GM18909 (cell line): Measurements from ENCODE around the gene TMPRSS15.
"Not testable (repeated sequence)": the region's sequence is repeated elsewhere in the genome, so short reads cannot be mapped to it uniquely, and the experiment has no call there.

Experiments used
- ATAC-seq: cut with Tn5 transposase; IDR thresholded peaks from one replicate; pipeline ENCODE4 v1.9.1; 2021; ENCODE audit warnings: mild to moderate bottlenecking; ENCODE audit not compliant: unreplicated experiment, poor library complexity

TMPRSS15 gene

DNA sequence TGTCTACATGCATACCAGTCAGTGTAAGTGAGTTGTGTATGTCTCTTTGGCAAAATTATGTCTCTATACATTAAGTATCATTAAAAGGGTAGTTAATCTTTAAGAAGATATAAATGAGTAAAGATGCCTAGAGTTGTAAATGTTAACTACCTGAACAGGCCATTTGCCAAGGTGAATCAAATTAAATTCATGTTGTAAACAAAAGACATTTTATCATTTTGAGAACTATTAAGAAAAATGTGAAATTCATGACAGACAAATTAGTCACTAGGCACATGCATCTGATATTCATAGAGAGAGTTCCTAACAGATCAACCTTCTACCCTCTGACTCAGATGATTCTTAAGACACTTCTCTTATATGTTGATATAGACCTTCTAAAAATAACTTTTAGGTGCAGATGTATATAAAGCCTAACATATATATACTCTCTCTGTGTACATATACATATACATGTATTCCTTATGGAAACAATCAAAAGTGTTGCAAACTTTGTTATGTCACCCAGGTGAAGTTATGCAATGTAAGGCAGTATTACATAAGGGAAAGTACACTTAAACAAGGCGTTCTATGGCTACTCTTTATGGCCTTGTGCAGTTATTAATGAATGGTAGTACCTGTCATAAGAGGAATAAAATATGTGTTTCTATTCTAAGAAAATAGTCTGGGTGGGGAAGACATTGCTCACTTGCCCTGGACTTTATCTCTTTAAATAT lies at the start of gene TMPRSS15:
TMPRSS15 (minus strand) TSS at position 51 of the 716 bp plus-strand sequence. CDS start 163 bp downstream, outside the sequence.
- no peak for ATAC-seq

DNA sequence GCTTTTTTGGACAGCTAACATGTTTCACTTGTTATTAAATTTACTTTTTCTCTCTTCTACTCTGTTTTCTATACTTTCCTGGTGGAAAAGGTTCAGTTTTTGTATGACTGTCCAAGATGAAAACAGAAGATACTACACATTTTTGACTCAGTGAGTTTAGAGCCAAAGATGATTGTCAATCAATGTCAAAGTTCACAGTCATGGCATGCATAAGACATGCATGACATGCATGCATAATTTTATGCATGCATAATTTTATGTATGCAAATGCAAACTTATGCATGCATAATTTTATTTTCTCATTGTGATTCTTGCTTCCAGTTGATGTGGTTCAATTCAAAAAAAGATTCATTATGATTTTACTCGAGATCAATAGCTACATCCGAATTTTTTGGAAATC lies 48.1 kb upstream of the TMPRSS15 start:
- ATAC-seq, result no peak

DNA sequence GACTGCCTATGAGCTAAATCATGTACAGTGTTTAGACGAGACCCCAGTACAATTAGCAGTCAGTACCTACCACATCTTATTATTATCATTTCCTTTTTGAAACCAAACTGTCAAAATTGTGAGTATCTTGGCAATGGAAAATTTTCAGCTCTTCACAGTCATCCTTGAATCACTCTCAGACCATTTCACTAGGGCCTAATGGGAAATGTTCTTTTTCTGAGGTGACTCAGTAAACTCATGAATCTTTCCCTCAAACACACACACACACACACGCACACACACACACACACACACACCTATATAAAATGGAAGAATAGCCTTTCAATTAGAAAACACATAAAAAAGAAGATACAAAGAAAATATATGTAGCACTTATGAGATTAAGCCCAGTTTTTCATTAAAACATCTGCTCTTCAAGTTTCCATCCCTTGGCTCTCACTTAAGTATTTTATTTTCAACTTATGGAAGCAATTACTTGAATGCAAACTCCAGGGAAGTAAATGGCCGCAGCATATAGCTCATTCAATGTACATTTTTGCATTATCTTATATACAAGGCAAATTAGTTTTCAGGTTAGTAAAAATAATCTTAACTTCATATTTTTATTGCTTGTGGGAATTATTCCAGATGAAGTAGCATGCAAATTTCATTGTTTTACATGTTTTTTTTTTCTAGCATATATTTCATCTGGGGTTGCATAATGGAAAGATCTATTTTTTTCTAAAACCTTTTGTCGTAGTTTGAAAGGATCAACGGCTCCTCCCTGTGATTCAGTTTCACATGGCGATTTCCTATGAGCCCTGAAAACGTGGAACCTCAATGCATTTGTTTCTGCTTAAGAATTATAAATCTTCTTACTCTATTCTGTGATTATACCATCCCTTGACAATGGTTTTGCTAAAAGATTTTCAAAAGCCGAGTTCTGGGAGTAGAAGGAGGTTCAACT lies 46.3 kb upstream of the TMPRSS15 start:
- ATAC-seq, result no peak

- no peak for ATAC-seq
Observed at GRCh38 chr21:18443701-18444100, 40.1 kb upstream of the TMPRSS15 start.

- no peak for ATAC-seq
Observed at GRCh38 chr21:18443085-18443484, 39.5 kb upstream of the TMPRSS15 start.

DNA sequence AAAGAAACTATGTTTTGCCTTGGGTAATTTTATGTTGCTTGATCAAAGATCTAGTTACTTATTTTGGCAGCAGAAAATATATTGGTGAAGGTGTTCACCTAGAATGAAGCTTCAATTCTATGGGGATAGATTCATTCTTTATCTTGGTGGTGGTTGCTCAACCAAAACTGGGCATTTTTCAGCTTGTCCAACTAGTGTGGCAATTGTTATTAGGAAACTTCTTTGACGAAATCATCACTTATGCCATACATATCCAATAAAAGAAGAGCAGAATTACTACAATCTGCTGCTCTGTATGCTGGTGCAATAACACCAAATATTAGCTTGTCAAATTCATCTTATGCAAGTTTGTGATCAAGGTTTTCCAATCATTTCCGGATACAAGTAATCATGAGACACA lies 26.8 kb upstream of the TMPRSS15 start:
- ATAC-seq, result no peak

GRCh38 chr21:18424276-18424675 lies 20.7 kb upstream of the TMPRSS15 start:
- no peak for ATAC-seq

DNA sequence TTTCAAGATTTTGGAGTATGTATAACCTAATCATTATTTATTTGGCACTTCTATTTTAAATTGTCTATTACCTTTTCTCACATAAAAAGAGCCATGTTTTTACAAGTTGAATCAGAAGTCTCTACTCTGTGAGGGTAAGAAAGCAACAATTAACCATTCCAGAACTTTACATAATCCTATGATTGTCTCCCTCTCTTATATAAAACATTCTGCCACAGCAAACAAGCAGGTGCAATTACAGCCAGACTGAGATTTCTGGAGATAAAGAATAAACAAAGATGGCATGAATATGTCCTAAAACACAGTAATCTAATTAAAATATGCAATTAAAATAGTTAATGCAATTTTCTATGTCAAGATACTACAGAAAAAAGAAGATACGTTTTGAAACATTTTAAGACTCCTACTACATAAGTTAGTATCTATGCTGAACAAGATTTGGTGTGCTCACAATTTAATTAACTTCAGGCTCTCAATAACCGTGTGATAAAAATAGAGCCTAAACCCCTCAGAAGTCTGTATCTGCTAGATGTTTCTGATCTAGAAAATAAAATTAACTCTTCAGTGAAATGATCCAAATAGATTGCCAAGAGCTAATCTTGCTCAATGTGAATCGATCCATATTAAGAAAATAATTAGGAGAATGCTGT lies 13.7 kb upstream of the TMPRSS15 start:
- no peak for ATAC-seq

DNA sequence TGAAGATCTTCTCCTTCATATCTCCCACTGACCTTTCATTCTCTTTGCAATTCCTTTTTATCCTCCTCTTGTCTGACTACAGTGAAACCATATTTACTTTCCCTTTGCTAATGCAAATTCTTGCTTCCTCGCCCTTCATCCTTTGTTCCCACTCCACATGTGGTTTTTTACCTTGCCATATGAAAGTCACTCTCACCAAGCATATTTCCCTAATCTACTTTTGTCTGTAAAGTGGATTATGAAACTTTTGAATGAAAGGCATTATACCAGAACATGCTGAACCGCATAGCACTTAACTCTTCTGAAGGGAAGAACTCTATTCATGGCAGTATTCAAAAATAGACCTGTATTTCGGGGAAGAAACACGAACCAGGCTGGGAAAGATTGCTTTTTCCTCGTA lies 8.0 kb upstream of the TMPRSS15 start:
- no peak for ATAC-seq

DNA sequence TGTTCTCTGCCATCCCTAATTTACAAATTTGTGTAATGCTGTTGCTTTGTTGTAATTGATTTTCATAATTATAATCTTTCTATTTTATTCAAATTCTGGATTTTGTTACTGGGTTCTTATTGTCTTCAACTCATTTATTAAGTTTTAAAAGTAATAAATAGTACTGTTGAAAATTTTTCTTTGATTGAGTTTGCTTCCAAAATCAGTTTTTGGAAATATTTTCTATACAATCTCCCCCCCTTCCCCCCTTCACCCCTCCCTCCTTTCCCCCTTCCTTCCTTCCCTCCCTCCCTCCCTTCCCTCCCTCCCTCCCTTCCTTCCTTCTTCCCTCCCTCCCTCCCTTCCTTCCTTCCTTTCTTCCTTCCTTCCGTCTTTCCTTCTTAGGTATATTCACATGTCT lies 6.0 kb upstream of the TMPRSS15 start:
- ATAC-seq, result no peak

GRCh38 chr21:18398843-18399242 lies 4.7 kb downstream of the TMPRSS15 start:
- no peak for ATAC-seq

GRCh38 chr21:18387994-18388393 lies 15.6 kb downstream of the TMPRSS15 start:
- no peak for ATAC-seq

GRCh38 chr21:18384771-18385170 lies 18.8 kb downstream of the TMPRSS15 start:
- ATAC-seq, result no peak

GRCh38 chr21:18382934-18383619 lies 20.5 kb downstream of the TMPRSS15 start:
- ATAC-seq, result not testable (repeated sequence)

DNA sequence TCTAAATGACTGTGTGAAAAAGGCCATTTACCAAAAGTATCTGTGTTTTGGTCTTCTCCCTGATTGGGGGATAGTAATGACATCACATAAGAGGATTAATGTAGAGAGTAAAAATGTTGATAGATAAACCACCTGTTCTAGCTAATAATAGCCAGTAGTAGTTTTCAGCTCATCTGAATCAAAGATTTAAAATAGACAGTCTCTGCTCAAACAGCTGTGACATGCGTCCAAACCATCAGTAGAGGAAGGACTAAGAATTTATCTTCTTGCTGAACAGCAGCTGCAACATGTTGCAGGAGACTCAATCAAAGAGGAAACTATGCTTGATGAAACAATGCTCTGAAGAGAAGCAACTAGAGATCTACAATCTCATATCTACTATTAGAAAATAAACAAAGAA lies 21.4 kb downstream of the TMPRSS15 start:
- ATAC-seq, result no peak

- no peak for ATAC-seq
Observed at GRCh38 chr21:18373606-18374005, 30.0 kb downstream of the TMPRSS15 start.

DNA sequence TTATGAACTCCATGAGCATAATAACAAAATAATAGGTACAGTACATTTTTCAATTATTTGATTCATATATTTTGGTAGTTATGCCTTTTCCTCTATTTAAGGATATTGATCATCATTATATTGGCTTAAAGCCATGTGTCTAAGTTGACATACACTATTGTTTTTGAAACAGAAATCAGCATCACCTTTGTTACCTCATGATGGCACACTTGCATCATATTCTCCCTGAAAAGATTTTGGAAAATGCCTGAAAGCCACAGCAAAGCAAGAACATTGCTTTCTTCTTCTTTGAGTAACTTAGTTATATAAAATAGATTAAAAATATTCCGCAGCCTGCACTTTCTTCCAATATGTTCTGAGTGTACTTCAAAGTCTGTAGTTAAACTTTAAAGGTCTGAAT lies 33.3 kb downstream of the TMPRSS15 start:
- no peak for ATAC-seq

- no peak for ATAC-seq
Observed at GRCh38 chr21:18369115-18369514, 34.5 kb downstream of the TMPRSS15 start.

DNA sequence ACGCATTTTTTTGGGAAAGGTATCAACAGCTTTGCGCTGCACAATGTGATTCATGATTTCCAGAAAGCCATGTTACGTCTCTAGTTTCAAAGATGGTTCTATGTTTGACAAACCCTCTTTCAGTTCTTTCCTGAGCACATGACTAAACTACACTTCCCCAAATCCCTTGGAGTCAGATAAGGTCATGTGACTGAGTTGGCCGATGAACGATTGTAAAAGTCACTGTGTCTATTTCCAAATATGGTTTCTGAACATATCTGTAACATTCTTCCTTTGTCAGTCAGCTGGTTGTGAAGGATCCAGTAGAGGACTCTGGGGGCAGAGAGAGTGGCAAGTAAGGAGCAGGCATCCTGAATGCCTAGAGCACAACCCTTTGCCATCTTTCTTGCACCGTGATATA lies 35.4 kb downstream of the TMPRSS15 start:
- no peak for ATAC-seq

GRCh38 chr21:18356801-18357200 lies 46.8 kb downstream of the TMPRSS15 start:
- no peak for ATAC-seq
